GM12872 (cell line): ENCODE results near the gene NLRC3.

ENCODE experiments used
- TF ChIP-seq, protein P1 (sequence below): IDR thresholded peaks from 3 replicates; pipeline ENCODE4 v1.5.1; 2011; ENCODE audit warnings: low read depth, mild to moderate bottlenecking, low read length, moderate library complexity; ENCODE audit not compliant: insufficient read depth

The NLRC3 gene

DNA sequence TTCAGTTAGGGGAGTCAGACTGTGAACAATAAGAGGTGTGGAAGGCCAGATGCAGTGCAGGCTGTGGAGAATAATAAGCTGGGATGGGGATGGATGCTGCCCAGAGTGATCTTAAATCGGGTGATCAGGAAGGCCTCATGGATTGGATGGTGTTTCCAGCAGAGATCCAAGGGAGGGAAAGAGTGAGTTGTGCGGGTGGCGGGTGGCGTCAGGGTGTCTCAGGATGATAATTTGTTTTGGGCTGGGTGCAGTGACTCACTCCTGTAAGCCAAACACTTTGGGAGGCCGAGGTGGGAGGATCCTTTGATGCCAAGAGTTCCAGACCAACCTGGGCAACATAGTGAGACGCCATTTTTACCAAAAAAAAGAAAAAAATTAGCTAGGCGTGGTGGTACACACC lies 68.5 kb downstream of the NLRC3 start:
- TF ChIP-seq, protein P1, sequence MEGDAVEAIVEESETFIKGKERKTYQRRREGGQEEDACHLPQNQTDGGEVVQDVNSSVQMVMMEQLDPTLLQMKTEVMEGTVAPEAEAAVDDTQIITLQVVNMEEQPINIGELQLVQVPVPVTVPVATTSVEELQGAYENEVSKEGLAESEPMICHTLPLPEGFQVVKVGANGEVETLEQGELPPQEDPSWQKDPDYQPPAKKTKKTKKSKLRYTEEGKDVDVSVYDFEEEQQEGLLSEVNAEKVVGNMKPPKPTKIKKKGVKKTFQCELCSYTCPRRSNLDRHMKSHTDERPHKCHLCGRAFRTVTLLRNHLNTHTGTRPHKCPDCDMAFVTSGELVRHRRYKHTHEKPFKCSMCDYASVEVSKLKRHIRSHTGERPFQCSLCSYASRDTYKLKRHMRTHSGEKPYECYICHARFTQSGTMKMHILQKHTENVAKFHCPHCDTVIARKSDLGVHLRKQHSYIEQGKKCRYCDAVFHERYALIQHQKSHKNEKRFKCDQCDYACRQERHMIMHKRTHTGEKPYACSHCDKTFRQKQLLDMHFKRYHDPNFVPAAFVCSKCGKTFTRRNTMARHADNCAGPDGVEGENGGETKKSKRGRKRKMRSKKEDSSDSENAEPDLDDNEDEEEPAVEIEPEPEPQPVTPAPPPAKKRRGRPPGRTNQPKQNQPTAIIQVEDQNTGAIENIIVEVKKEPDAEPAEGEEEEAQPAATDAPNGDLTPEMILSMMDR: no peak

DNA sequence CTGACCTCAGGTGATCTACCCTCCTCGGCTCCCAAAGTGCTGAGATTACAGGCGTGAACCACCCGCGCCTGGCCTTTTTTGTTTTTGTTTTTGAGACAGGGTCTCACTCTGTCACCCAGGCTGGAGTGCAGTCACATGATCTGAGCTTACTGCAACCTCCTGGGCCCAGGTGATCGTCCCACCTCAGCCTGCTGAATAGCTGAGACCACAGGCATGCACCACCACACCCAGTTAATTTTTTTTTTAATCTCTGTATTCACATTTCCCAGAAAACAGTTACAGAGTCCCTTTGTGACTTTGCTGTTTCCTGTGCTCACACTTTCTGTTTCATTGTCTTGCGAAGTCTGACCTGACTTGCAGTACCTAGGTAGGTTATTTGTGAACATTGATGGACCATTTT lies 73.7 kb downstream of the NLRC3 start:
- TF ChIP-seq, protein P1: no peak

- TF ChIP-seq, protein P1: no peak
These were observed 75.3 kb downstream of the NLRC3 start for GRCh38 chr16:3501783-3502400.

DNA sequence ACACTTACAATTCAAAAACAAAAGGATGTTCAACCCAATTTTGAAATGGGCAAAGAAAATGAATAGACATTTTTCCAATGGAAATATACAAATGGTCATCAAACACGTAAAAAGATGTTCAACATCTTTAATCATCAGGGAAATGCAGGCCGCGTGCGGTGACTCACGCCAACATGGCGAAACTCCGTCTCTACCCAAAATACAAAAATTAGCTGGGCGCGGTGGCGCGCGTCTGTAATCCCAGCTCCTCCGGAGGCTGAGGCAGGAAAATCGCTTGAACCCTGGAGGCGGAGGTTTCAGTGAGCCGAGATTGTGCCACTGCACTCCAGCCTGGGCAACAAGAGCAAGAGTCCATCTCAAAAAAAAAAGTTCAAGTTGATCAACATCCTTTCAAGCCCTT lies 78.2 kb downstream of the NLRC3 start:
- TF ChIP-seq, protein P1: no peak

DNA sequence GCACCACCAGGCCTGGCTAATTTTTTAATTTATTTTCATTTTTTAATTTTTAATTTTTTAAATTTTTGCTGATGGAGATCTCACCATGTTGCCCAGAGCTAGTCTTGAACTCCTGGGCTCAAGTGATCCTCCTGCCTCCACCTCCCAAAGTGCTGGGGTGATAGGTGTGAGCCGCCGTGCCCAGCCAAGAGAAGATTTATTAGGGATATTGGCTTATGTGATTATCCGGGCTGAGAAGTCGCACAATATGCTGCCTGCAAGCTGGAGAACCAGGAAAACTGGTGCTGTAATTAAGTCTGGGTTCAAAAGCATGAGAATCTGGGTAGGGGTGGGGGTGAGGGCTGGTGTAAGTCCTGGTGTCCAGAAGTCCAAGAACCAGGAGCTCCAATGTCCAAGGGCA lies 79.4 kb downstream of the NLRC3 start:
- TF ChIP-seq, protein P1: no peak

DNA sequence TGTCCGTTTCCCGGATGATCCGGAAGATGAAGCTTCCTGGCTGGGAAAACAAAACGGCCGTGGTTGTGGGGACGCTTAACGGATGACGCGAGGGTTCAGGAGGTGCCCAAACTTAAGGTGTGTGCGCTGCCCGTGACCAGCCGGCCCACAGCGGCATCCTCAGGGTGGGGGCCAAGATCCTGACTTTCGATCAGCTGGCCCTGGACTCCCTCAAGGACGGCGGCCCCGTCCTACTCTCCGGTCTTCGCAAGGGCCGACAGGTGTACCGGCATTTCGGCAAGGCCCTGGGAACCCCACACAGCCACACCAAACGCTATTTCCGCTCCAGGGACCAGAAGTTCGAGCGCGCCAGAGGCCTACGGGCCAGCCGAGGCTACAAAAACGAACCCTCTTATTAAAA lies 80.8 kb downstream of the NLRC3 start:
- TF ChIP-seq, protein P1: no peak

GRCh38 chr16:3495176-3495575 lies 82.0 kb downstream of the NLRC3 start, which contains the start of gene C16orf90:
Gene C16orf90 (minus strand): TSS chr16:3495489. CDS start chr16:3495421, 68 bp downstream.
- TF ChIP-seq, protein P1: no peak
